ES-I3 (cell line): ENCODE measurements around the gene ADAMTS14.

Experiments
- H3K36me3 ChIP-seq: 2 replicates; pipeline ENCODE4 v1.6.1; 2013; ENCODE audit warnings: mild to moderate bottlenecking, low read length, control low read depth, moderate library complexity; ENCODE audit not compliant: insufficient read depth
- H3K4me1 ChIP-seq: 2 replicates; pipeline ENCODE4 v1.6.1; 2013; ENCODE audit warnings: mild to moderate bottlenecking, control low read depth, low read length; ENCODE audit not compliant: insufficient read depth
- H3K9ac ChIP-seq: 2 replicates; pipeline ENCODE4 v1.6.1; 2013; ENCODE audit warnings: low read depth, mild to moderate bottlenecking, low read length, moderate library complexity
- H3K9me3 ChIP-seq: 2 replicates; pipeline ENCODE4 v1.6.1; 2013; ENCODE audit warnings: mild to moderate bottlenecking, low read length, moderate library complexity; ENCODE audit not compliant: control insufficient read depth, insufficient read depth

ADAMTS14 gene

GRCh38 chr10:70745555-70745954, 73.2 kb downstream of the ADAMTS14 start:
- no peak overlapping the region for H3K9ac ChIP-seq
- H3K9me3 ChIP-seq = no peaks in the 10 kb centered on the region
- H3K36me3 ChIP-seq = no peaks in the 10 kb centered on the region
- no peaks in the 10 kb centered on the region; the same call in 1 of the 2 replicates for H3K4me1 ChIP-seq

GRCh38 chr10:70747192-70747965, 75.1 kb downstream of the ADAMTS14 start:
- Histone ChIP-seq H3K4me1 (no peaks in the 10 kb centered on the region; the same call in 1 of the 2 replicates), H3K9ac (no peak overlapping the region), H3K9me3 (no peaks in the 10 kb centered on the region), H3K36me3 (no peaks in the 10 kb centered on the region)

- Histone ChIP-seq H3K9ac (no peak overlapping the region), H3K36me3 (no peaks in the 10 kb centered on the region), H3K9me3 (no peaks in the 10 kb centered on the region), H3K4me1 (no peaks in the 10 kb centered on the region; the same call in 1 of the 2 replicates)
Measured at GRCh38 chr10:70748305-70748704, 76.0 kb downstream of the ADAMTS14 start.

- Histone ChIP-seq H3K4me1 (peaks cover under 1% of the 10 kb centered on the region; the same call in 1 of the 2 replicates), H3K9me3 (no peaks in the 10 kb centered on the region), H3K9ac (no peak overlapping the region), H3K36me3 (no peaks in the 10 kb centered on the region)
Measured at GRCh38 chr10:70748801-70749573, 76.7 kb downstream of the ADAMTS14 start.

- no peaks in the 10 kb centered on the region for H3K9me3 ChIP-seq
- H3K9ac ChIP-seq = no peak overlapping the region
- peaks cover 4% of the 10 kb centered on the region; the same call in 1 of the 2 replicates for H3K4me1 ChIP-seq
- no peaks in the 10 kb centered on the region for H3K36me3 ChIP-seq
Measured at GRCh38 chr10:70749756-70750155, 77.5 kb downstream of the ADAMTS14 start.

GRCh38 chr10:70750156-70750703, 77.9 kb downstream of the ADAMTS14 start:
- Histone ChIP-seq H3K9me3 (no peaks in the 10 kb centered on the region), H3K36me3 (no peaks in the 10 kb centered on the region), H3K9ac (no peak overlapping the region), H3K4me1 (peaks cover 4% of the 10 kb centered on the region; the same call in 1 of the 2 replicates)

GRCh38 chr10:70751356-70751755, 79.0 kb downstream of the ADAMTS14 start:
- H3K9me3 ChIP-seq = no peaks in the 10 kb centered on the region
- peaks cover 4% of the 10 kb centered on the region; the same call in 1 of the 2 replicates for H3K4me1 ChIP-seq
- no peaks in the 10 kb centered on the region for H3K36me3 ChIP-seq
- no peak overlapping the region for H3K9ac ChIP-seq

- no peaks in the 10 kb centered on the region for H3K9me3 ChIP-seq
- H3K9ac ChIP-seq = no peak overlapping the region
- no peaks in the 10 kb centered on the region for H3K36me3 ChIP-seq
- peaks cover 4% of the 10 kb centered on the region; the same call in 1 of the 2 replicates for H3K4me1 ChIP-seq
Measured at GRCh38 chr10:70751991-70752390, 79.7 kb downstream of the ADAMTS14 start.

GRCh38 chr10:70752571-70752970, 80.3 kb downstream of the ADAMTS14 start:
- Histone ChIP-seq H3K4me1 (peaks cover 4% of the 10 kb centered on the region; the same call in 1 of the 2 replicates), H3K9ac (no peak overlapping the region), H3K9me3 (no peaks in the 10 kb centered on the region), H3K36me3 (no peaks in the 10 kb centered on the region)

GRCh38 chr10:70753026-70753663, 80.8 kb downstream of the ADAMTS14 start:
- no peaks in the 10 kb centered on the region for H3K9me3 ChIP-seq
- peaks cover 4% of the 10 kb centered on the region; the same call in 1 of the 2 replicates for H3K4me1 ChIP-seq
- H3K36me3 ChIP-seq = no peaks in the 10 kb centered on the region
- H3K9ac ChIP-seq = no peak overlapping the region

GRCh38 chr10:70753841-70754621, 81.7 kb downstream of the ADAMTS14 start:
- no peaks in the 10 kb centered on the region for H3K9me3 ChIP-seq
- peaks cover 4% of the 10 kb centered on the region; the same call in 1 of the 2 replicates for H3K4me1 ChIP-seq
- no peak overlapping the region for H3K9ac ChIP-seq
- no peaks in the 10 kb centered on the region for H3K36me3 ChIP-seq

- H3K4me1 ChIP-seq = peaks cover 20% of the 10 kb centered on the region; the same call in 1 of the 2 replicates
- H3K9me3 ChIP-seq = no peaks in the 10 kb centered on the region
- no peaks in the 10 kb centered on the region for H3K36me3 ChIP-seq
- H3K9ac ChIP-seq = no peak overlapping the region
Measured at GRCh38 chr10:70756700-70757360, 84.5 kb downstream of the ADAMTS14 start.

GRCh38 chr10:70757856-70758255, 85.5 kb downstream of the ADAMTS14 start:
- Histone ChIP-seq H3K9me3 (no peaks in the 10 kb centered on the region), H3K36me3 (no peaks in the 10 kb centered on the region), H3K4me1 (peaks cover 20% of the 10 kb centered on the region; the same call in 1 of the 2 replicates), H3K9ac (no peak overlapping the region)
